Ovary (tissue), 3 donors: ENCODE measurements around the gene MME.

Source experiments
- POLR2A ChIP-seq: fragments of 450-650 bp; IDR thresholded peaks from one replicate; pipeline ENCODE4 v1.6.1; 2017; ENCODE audit warnings: antibody characterized with exemption, mild to moderate bottlenecking, moderate library complexity
- TF ChIP-seq, protein P1 (sequence below), 3 donors: fragments of 450-650 bp in 2 of 3; fragments of 200-600 bp in 1 of 3; IDR thresholded peaks; one replicate each; pipeline versions ENCODE4 v1.5.1 to v1.8.0; 2016 to 2022; ENCODE audit warnings: antibody characterized with exemption in 3 of 3, mild to moderate bottlenecking in 1 of 3
- donor health status: DM: no; HTN: no; CAD: no.

DNA sequence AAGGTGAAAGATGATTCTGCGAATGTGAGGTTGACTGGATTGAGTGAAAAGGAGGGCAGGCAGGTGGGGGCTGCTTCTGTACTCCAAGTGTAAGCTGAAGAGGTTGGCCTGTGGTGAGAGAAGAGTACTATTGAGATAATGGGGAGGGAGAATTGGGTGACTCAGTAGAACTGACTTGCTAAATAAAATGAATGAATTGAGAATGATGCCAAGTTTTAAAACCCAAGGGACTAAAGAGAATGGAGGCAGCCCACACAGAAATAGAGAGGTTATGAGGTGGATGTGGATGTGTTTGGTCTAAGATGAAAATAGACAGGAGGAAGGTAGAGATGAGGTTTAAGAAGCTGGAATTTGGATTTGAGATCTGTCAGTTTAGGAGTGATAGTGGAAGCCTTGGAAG is 5.9 kb downstream of the MME start:
- TF ChIP-seq, protein P1, sequence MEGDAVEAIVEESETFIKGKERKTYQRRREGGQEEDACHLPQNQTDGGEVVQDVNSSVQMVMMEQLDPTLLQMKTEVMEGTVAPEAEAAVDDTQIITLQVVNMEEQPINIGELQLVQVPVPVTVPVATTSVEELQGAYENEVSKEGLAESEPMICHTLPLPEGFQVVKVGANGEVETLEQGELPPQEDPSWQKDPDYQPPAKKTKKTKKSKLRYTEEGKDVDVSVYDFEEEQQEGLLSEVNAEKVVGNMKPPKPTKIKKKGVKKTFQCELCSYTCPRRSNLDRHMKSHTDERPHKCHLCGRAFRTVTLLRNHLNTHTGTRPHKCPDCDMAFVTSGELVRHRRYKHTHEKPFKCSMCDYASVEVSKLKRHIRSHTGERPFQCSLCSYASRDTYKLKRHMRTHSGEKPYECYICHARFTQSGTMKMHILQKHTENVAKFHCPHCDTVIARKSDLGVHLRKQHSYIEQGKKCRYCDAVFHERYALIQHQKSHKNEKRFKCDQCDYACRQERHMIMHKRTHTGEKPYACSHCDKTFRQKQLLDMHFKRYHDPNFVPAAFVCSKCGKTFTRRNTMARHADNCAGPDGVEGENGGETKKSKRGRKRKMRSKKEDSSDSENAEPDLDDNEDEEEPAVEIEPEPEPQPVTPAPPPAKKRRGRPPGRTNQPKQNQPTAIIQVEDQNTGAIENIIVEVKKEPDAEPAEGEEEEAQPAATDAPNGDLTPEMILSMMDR (IDR thresholded peaks at IDR 0.05), result no peak
- no peak for TF ChIP-seq POLR2A
